Testis (tissue), 3 donors: ENCODE data around the gene ANKRD1. TPM values are rescaled to one million over a fixed set of nuclear protein-coding genes. Genes with fewer than 3 reads are reported as not detected.

Source experiments
- DNase-seq: peaks from one replicate; pipeline ENCODE4 v3.0.0-alpha.2; 2019
- H3K27ac ChIP-seq, 2 donors: fragments of 200-600 bp; sonication (generic); one replicate each; pipeline ENCODE4 v1.5.1; 2019
- H3K27me3 ChIP-seq: fragments of 200-600 bp; sonication (generic); one replicate; pipeline ENCODE4 v1.5.1; 2019
- H3K36me3 ChIP-seq: fragments of 200-600 bp; sonication (generic); one replicate; pipeline ENCODE4 v1.5.1; 2017; ENCODE audit warnings: low read depth; ENCODE audit errors: missing control alignments
- H3K4me1 ChIP-seq: fragments of 200-600 bp; sonication (generic); one replicate; pipeline ENCODE4 v1.5.1; 2019
- H3K4me3 ChIP-seq, 2 donors: fragments of 200-600 bp; sonication (generic); one replicate each; pipeline ENCODE4 v1.5.1; 2017 to 2019
- H3K9me3 ChIP-seq: fragments of 200-600 bp; sonication (generic); one replicate; pipeline ENCODE4 v1.5.1; 2017
- CTCF ChIP-seq, 3 experiments: fragments of 450-650 bp in 2 of 3; fragments of 200-600 bp in 1 of 3; sonication (generic) in 1 of 3; IDR thresholded peaks; one replicate each; pipeline ENCODE4 v1.5.1; 2016 to 2019; ENCODE audit warnings: antibody characterized with exemption in 3 of 3, mild to moderate bottlenecking in 2 of 3, moderate library complexity in 1 of 3
- POLR2A ChIP-seq: fragments of 450-650 bp; IDR thresholded peaks from one replicate; pipeline ENCODE4 v1.6.1; 2017; ENCODE audit warnings: antibody characterized with exemption, mild to moderate bottlenecking, moderate library complexity
- WGBS, 2 donors: methylation state at CpG; one replicate each; pipeline ENCODE4 v1.1.5; 2018; 5-methylcytosine and 5-hydroxymethylcytosine counted together
- intact Hi-C: fragments of 100-400 bp; cut with DNase I; formaldehyde crosslinking; loops from one replicate; pipeline ENCODE4 v1.15.1; 2023; ENCODE audit warnings: low total_unique reads
- polyA plus RNA-seq: library from polyadenylated mRNA; stranded (reverse); fragments of 350-450 nt; fragmentation: Illumina TruSeq; extraction: RNeasy Lipid Tissue Mini Kit (QIAGEN cat#74804); gene quantifications from one replicate; pipeline ENCODE4 v1.2.3, GENCODE V29; 2014; ENCODE audit warnings: low read depth, low replicate concordance; ENCODE audit not compliant: insufficient read depth
- total RNA-seq, 2 donors: library from RNA; depleted of rRNA; stranded (reverse); fragments of >200 nt; gene quantifications; one replicate each; pipeline ENCODE4 v1.2.3, GENCODE V29; 2016

Gene ANKRD1
- total and polyA plus RNA-seq, 3 donors from 2014 or later: 0.19 to 2.1 TPM; not detected in 1

- no peak for DNase-seq
These were observed 45.3 kb upstream of the ANKRD1 start for GRCh38 chr10:90966146-90966545.

GRCh38 chr10:90965720-90966119 is 44.8 kb upstream of the ANKRD1 start:
- no peaks in the 10 kb centered on the region for H3K36me3 ChIP-seq
- no peak overlapping the region for H3K4me3 ChIP-seq
- 66 to 71% methylated on average over 2 of the region's 2 CpGs for WGBS, 2 donors
- no peak overlapping the region for H3K27ac ChIP-seq
- no peaks in the 10 kb centered on the region for H3K4me1 ChIP-seq
- no peak for TF ChIP-seq POLR2A
- TF ChIP-seq CTCF (IDR thresholded peaks at IDR 0.05): no peak
- no peak for DNase-seq
- intact Hi-C loops: no loop called here
- no peaks in the 10 kb centered on the region for H3K9me3 ChIP-seq
- no peaks in the 10 kb centered on the region for H3K27me3 ChIP-seq

More at GRCh38 chr10:90966146-90966545, 45.3 kb upstream of the ANKRD1 start:
- no peaks in the 10 kb centered on the region for H3K9me3 ChIP-seq
- no peaks in the 10 kb centered on the region for H3K36me3 ChIP-seq
- no peak overlapping the region for H3K4me3 ChIP-seq
- H3K27me3 ChIP-seq: no peaks in the 10 kb centered on the region
- TF ChIP-seq POLR2A: no peak
- no peak for TF ChIP-seq CTCF (IDR thresholded peaks at IDR 0.05)
- H3K4me1 ChIP-seq: no peaks in the 10 kb centered on the region
- no peak overlapping the region for H3K27ac ChIP-seq
- intact Hi-C loops: no loop called here

GRCh38 chr10:90964781-90965465 is 44.0 kb upstream of the ANKRD1 start:
- intact Hi-C loops: no loop called here
- Histone ChIP-seq H3K27me3 (no peaks in the 10 kb centered on the region), H3K27ac (no peak overlapping the region), H3K9me3 (no peaks in the 10 kb centered on the region), H3K4me1 (no peaks in the 10 kb centered on the region), H3K36me3 (no peaks in the 10 kb centered on the region), H3K4me3 (no peak overlapping the region)
- TF ChIP-seq POLR2A (no peak), CTCF (IDR thresholded peaks at IDR 0.05) (no peak)
- WGBS, 2 donors: 37 to 71% methylated on average over 1 of the region's 1 CpG
- no peak for DNase-seq

GRCh38 chr10:90963331-90963730 is 42.4 kb upstream of the ANKRD1 start:
- no peak for TF ChIP-seq POLR2A
- no peak for TF ChIP-seq CTCF (IDR thresholded peaks at IDR 0.05)
- Histone ChIP-seq H3K9me3 (no peaks in the 10 kb centered on the region), H3K4me3 (no peak overlapping the region), H3K4me1 (no peaks in the 10 kb centered on the region), H3K36me3 (no peaks in the 10 kb centered on the region), H3K27ac (no peak overlapping the region), H3K27me3 (no peaks in the 10 kb centered on the region)
- no peak for DNase-seq
- intact Hi-C loops: no loop called here
- 75 to 85% methylated on average over 2 of the region's 2 CpGs for WGBS, 2 donors

- DNase-seq: no peak
- Histone ChIP-seq H3K27me3 (no peaks in the 10 kb centered on the region), H3K4me1 (no peaks in the 10 kb centered on the region), H3K36me3 (no peaks in the 10 kb centered on the region), H3K4me3 (no peak overlapping the region), H3K27ac (no peak overlapping the region), H3K9me3 (no peaks in the 10 kb centered on the region)
- intact Hi-C loops: no loop called here
- TF ChIP-seq CTCF (IDR thresholded peaks at IDR 0.05) (no peak), POLR2A (no peak)
These were observed 39.5 kb upstream of the ANKRD1 start for GRCh38 chr10:90960355-90960814.
